Neural crest cell (in vitro differentiated cells): Measurements from ENCODE around the gene SLC17A7. TPM values are rescaled to one million over a fixed set of nuclear protein-coding genes. Genes with fewer than 3 reads are reported as not detected.

Source experiments
- DNase-seq: peaks from one replicate; pipeline ENCODE4 v3.0.0; 2021; ENCODE audit warnings: low read depth, mixed read lengths, low spot score
- H3K27ac Mint-ChIP-seq: one replicate; pipeline ENCODE4 v1.8.0; 2021; ENCODE audit warnings: mild to moderate bottlenecking, mixed read lengths; ENCODE audit not compliant: unreplicated experiment
- H3K27me3 Mint-ChIP-seq: 2 replicates; pipeline ENCODE4 v1.8.0; 2021; ENCODE audit warnings: low read depth, mild to moderate bottlenecking, mixed read lengths
- H3K36me3 Mint-ChIP-seq: 2 replicates; pipeline ENCODE4 v1.8.0; 2021; ENCODE audit warnings: low read depth, mild to moderate bottlenecking, mixed read lengths
- H3K4me1 Mint-ChIP-seq: 2 replicates; pipeline ENCODE4 v1.8.0; 2021; ENCODE audit warnings: mixed read lengths
- H3K4me3 Mint-ChIP-seq: one replicate; pipeline ENCODE4 v1.8.0; 2021; ENCODE audit warnings: mild to moderate bottlenecking, mixed read lengths
- H3K9me3 Mint-ChIP-seq: 2 replicates; pipeline ENCODE4 v1.8.0; 2021; ENCODE audit warnings: mixed read lengths
- total RNA-seq: library from RNA; stranded (reverse); gene quantifications from 2 replicates; pipeline ENCODE4 v1.2.1, GENCODE V29; 2021
- TF ChIP-seq, protein P1 (sequence below): fragments of 200-600 bp; sonication (generic); conservative IDR thresholded peaks from 2 replicates; pipeline ENCODE4 v1.5.0; 2021; ENCODE audit warnings: antibody characterized with exemption, mild to moderate bottlenecking

Gene SLC17A7
- total RNA-seq, 1 donor from 2014 or later = 0.23 TPM

DNA sequence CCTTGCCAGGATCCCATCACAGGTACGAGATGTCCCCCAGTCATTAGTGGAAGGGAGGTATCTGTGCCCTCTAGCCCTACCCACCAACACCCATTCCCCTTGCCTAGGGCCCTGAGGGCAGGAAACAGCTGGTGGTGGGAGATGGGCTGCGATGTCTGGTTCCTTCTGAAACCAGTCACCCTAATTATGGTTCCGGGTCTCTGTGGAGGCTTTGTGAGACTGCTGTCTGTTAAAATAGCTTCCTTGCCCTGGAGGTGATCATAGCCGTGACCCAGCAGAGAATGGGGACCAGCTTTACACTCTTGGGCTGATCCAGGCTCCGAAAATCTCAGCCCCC, 17.2 kb upstream of the SLC17A7 start:
- TF ChIP-seq, protein P1, sequence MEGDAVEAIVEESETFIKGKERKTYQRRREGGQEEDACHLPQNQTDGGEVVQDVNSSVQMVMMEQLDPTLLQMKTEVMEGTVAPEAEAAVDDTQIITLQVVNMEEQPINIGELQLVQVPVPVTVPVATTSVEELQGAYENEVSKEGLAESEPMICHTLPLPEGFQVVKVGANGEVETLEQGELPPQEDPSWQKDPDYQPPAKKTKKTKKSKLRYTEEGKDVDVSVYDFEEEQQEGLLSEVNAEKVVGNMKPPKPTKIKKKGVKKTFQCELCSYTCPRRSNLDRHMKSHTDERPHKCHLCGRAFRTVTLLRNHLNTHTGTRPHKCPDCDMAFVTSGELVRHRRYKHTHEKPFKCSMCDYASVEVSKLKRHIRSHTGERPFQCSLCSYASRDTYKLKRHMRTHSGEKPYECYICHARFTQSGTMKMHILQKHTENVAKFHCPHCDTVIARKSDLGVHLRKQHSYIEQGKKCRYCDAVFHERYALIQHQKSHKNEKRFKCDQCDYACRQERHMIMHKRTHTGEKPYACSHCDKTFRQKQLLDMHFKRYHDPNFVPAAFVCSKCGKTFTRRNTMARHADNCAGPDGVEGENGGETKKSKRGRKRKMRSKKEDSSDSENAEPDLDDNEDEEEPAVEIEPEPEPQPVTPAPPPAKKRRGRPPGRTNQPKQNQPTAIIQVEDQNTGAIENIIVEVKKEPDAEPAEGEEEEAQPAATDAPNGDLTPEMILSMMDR = no peak
- Mint-ChIP-seq H3K27ac (no peak overlapping the region), H3K9me3 (no peaks in the 10 kb centered on the region), H3K4me3 (no peak overlapping the region), H3K27me3 (no peaks in the 10 kb centered on the region), H3K4me1 (peaks cover 11% of the 10 kb centered on the region), H3K36me3 (peaks cover 3% of the 10 kb centered on the region)
- no peak for DNase-seq

DNA sequence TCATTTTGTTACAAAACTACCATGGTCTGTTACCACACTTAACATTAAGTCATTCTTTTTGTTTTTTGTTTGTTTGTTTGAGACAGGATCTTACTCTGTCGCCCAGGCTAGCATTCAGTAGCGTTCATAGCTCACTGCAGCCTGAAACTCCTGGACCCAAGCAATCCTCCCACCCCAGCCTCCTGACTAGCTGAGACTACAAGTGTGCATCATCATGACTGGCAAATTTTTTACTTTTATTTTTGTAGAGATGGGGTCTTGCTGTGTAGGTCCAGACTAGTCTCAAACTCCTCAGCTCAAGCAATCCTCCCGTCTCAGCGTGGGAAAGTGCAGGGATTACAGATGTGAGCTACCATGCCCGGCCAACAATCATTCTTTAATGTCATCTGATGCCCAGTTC, 15.0 kb upstream of the SLC17A7 start:
- Mint-ChIP-seq H3K27me3 (peaks cover 5% of the 10 kb centered on the region), H3K4me1 (peaks cover 25% of the 10 kb centered on the region), H3K27ac (no peak overlapping the region), H3K4me3 (peak overlapping the region; percentile 66), H3K9me3 (no peaks in the 10 kb centered on the region), H3K36me3 (peaks cover 6% of the 10 kb centered on the region)
- TF ChIP-seq, protein P1 = no peak
- no peak for DNase-seq

DNA sequence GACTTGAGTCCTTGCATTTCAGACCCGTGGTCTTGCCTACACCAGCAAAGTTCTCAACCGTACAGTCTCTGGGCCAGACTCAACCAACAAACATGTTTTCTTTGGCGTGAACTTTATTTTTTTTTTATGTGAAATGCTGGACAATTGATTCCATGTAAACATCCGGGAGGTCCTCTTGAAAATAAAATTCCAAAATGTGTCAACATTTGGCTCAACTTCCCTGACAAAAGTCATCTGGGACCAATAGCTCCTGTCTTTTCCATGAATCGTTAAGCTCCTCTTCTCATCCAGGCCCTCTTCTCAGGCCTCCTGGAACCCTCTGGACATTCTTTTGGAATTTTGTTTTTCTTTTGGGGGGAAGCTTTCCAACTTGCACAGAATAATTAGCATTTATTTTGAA, 14.4 kb upstream of the SLC17A7 start:
- Mint-ChIP-seq H3K4me3 (peak overlapping the region; percentile 66), H3K27me3 (peaks cover 5% of the 10 kb centered on the region), H3K27ac (no peak overlapping the region), H3K36me3 (peaks cover 6% of the 10 kb centered on the region), H3K9me3 (no peaks in the 10 kb centered on the region), H3K4me1 (peaks cover 25% of the 10 kb centered on the region)
- DNase-seq = no peak
- TF ChIP-seq, protein P1 = no peak

DNA sequence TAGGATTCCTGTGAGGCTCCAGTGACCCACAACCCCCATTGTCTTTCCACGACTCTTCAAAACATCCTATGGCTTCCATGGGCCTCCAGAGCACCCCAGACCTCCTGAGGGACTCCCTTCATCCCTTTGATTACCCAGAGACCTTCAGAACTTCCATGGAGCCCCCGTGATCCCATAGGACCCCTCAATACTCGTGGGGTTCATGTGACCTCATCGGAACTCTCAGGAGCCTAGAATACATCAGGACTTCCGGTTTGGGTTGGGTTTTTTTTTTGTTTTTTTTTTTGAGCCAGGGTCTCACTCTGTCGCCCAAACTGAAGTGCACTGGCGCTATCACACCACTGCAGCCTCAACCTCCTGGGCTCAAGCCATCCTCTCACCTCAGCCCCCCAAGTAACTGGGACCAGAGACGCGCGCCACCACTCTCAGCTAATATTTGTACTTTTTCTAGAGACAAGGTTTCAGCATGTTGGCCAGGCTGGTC, 12.5 kb upstream of the SLC17A7 start:
- Mint-ChIP-seq H3K27ac (peak overlapping the region; percentile 100), H3K4me1 (peaks cover 32% of the 10 kb centered on the region), H3K9me3 (no peaks in the 10 kb centered on the region), H3K36me3 (peaks cover 6% of the 10 kb centered on the region), H3K4me3 (peak overlapping the region; percentile 93), H3K27me3 (peaks cover 5% of the 10 kb centered on the region)
- DNase-seq = no peak
- TF ChIP-seq, protein P1 = no peak

DNA sequence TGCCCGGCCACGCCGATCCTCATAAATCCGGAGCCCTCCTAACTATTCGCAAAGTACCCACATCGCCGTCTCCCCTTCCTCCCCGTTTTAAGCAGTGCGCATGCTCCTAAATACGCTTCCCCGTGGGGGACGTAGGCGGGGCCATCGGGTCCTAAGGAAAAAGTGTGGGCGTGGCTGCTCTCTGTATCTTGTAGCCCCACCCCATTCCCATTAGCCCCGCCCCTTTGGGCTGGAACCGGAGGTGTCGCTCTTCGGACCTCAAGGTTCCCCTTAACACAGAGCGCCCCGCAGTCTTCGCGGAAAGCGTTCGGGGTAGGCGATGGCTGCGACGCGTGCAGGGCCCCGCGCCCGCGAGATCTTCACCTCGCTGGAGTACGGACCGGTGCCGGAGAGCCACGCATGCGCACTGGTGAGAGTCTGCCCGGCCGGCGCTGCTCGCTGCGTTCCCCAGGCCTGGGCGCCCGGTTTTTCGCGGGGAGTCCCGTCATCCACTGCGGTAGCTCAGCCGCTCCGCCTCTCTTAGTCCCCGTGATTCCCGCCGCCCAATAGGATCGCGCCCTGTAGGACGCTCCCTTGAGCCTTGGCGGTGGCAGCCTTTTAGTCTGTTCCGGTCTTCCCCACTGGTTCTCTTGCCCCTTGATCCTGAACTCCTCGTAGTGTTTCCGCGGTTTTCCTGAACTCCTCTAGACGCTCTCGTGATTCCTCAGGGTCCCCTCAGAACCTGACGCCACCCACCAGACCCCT, 11.9 kb upstream of the SLC17A7 start, which contains the start of gene ALDH16A1:
Gene ALDH16A1 (plus strand): TSS at position 213 of the 744 bp plus-strand sequence. CDS start 107 bp downstream, at position 320.
- peaks cover 32% of the 10 kb centered on the region for H3K4me1 Mint-ChIP-seq
- peak; percentile 97 for DNase-seq
- H3K27ac Mint-ChIP-seq = peak within 1 kb of the TSS; percentile 100
- TF ChIP-seq, protein P1 = no peak
- peaks cover 6% of the 10 kb centered on the region for H3K36me3 Mint-ChIP-seq
- no peaks in the 10 kb centered on the region for H3K9me3 Mint-ChIP-seq
- peaks cover 5% of the 10 kb centered on the region for H3K27me3 Mint-ChIP-seq
- peak within 1 kb of the TSS; percentile 93 for H3K4me3 Mint-ChIP-seq
